Measurements from ENCODE around the gene GAB1. TPM values are rescaled to one million over a fixed set of nuclear protein-coding genes. Genes with fewer than 3 reads are reported as not detected.

GAB1 gene
- total RNA-seq, 1 experiment from 2014 or later: 3.8 TPM

- Histone ChIP-seq H3K4me1 (ENCODE audit: control insufficient read depth in 1 of 2, insufficient read depth in 2 of 2, low read length in 2 of 2) (peaks cover 3 to 6% of the 10 kb centered on the region in 2 experiments; a peak in 2 of 4 replicates), H3K79me2 (ENCODE audit: insufficient read depth, low read length) (no peaks in the 10 kb centered on the region), H4K20me1 (ENCODE audit: insufficient read depth) (no peaks in the 10 kb centered on the region), H3K4me2 (ENCODE audit: low read length) (no peak overlapping the region), H3K36me3 (ENCODE audit: control insufficient read depth in 1 of 2, insufficient read depth in 2 of 2, low read length in 2 of 2) (no peaks in the 10 kb centered on the region), H3K9me2 (ENCODE audit: insufficient read depth) (no peaks in the 10 kb centered on the region), H3K27me3 (ENCODE audit: insufficient read depth, low read length) (no peaks in the 10 kb centered on the region), H3K4me3 (replicated peaks in 1 of 2; ENCODE audit: low read depth in 1 of 2, low read length in 2 of 2) (no peak overlapping the region), H3K9ac (ENCODE audit: low read length) (no peak overlapping the region), H3K9me3 (ENCODE audit: control insufficient read depth in 1 of 2, insufficient read depth in 1 of 2, low read depth in 1 of 2, low read length in 2 of 2) (no peaks in the 10 kb centered on the region), H3K27ac (ENCODE audit: low read depth, low read length) (no peak overlapping the region), H2AFZ (ENCODE audit: low read depth, low read length, poor library complexity, severe bottlenecking) (no peak overlapping the region)
- TF ChIP-seq, protein P1, sequence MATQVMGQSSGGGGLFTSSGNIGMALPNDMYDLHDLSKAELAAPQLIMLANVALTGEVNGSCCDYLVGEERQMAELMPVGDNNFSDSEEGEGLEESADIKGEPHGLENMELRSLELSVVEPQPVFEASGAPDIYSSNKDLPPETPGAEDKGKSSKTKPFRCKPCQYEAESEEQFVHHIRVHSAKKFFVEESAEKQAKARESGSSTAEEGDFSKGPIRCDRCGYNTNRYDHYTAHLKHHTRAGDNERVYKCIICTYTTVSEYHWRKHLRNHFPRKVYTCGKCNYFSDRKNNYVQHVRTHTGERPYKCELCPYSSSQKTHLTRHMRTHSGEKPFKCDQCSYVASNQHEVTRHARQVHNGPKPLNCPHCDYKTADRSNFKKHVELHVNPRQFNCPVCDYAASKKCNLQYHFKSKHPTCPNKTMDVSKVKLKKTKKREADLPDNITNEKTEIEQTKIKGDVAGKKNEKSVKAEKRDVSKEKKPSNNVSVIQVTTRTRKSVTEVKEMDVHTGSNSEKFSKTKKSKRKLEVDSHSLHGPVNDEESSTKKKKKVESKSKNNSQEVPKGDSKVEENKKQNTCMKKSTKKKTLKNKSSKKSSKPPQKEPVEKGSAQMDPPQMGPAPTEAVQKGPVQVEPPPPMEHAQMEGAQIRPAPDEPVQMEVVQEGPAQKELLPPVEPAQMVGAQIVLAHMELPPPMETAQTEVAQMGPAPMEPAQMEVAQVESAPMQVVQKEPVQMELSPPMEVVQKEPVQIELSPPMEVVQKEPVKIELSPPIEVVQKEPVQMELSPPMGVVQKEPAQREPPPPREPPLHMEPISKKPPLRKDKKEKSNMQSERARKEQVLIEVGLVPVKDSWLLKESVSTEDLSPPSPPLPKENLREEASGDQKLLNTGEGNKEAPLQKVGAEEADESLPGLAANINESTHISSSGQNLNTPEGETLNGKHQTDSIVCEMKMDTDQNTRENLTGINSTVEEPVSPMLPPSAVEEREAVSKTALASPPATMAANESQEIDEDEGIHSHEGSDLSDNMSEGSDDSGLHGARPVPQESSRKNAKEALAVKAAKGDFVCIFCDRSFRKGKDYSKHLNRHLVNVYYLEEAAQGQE (IDR thresholded peaks at IDR 0.05; ENCODE audit: low read depth): no peak
- ATAC-seq: no peak
- ChIA-PET CTCF (no interaction called here), RAD21 (ENCODE audit: low non-redundant PET in 1 of 2, low total read pairs in 2 of 2, uncharacterized antibody in 2 of 2, unreplicated experiment in 2 of 2) (no interaction called here), POLR2A (no interaction called here)
- intact Hi-C loops (cut with micrococcal nuclease): no loop called here
- BruUV-seq (replicated peaks): no TSS peak
- DNase-seq (ENCODE audit: low read depth, low spot score): no peak
These were observed 19.8 kb downstream of the GAB1 start for GRCh38 chr4:143356493-143356892.

- H4K20me1 ChIP-seq (ENCODE audit: insufficient read depth): no peaks in the 10 kb centered on the region
- no peaks in the 10 kb centered on the region for H3K79me2 ChIP-seq (ENCODE audit: insufficient read depth, low read length)
- no peak overlapping the region for H3K4me2 ChIP-seq (ENCODE audit: low read length)
- H3K4me3 ChIP-seq (replicated peaks in 1 of 2; ENCODE audit: low read depth in 1 of 2, low read length in 2 of 2): no peak overlapping the region
- no peak for DNase-seq (ENCODE audit: low read depth, low spot score)
- no peaks in the 10 kb centered on the region for H3K27me3 ChIP-seq (ENCODE audit: insufficient read depth, low read length)
- ChIA-PET POLR2A (no interaction called here), RAD21 (ENCODE audit: low non-redundant PET in 1 of 2, low total read pairs in 2 of 2, uncharacterized antibody in 2 of 2, unreplicated experiment in 2 of 2) (no interaction called here), CTCF (no interaction called here)
- intact Hi-C loops (cut with micrococcal nuclease): no loop called here
- no peak overlapping the region for H2AFZ ChIP-seq (ENCODE audit: low read depth, low read length, poor library complexity, severe bottlenecking)
- H3K9me2 ChIP-seq (ENCODE audit: insufficient read depth): no peaks in the 10 kb centered on the region
- no peak for ATAC-seq
- no peak overlapping the region for H3K27ac ChIP-seq (ENCODE audit: low read depth, low read length)
- H3K9ac ChIP-seq (ENCODE audit: low read length): no peak overlapping the region
- no peaks in the 10 kb centered on the region for H3K9me3 ChIP-seq (ENCODE audit: control insufficient read depth in 1 of 2, insufficient read depth in 1 of 2, low read depth in 1 of 2, low read length in 2 of 2)
- H3K4me1 ChIP-seq (ENCODE audit: control insufficient read depth in 1 of 2, insufficient read depth in 2 of 2, low read length in 2 of 2): no peaks in the 10 kb centered on the region; a peak in 1 of 4 replicates
- no TSS peak for BruUV-seq (replicated peaks)
- H3K36me3 ChIP-seq (ENCODE audit: control insufficient read depth in 1 of 2, insufficient read depth in 2 of 2, low read length in 2 of 2): no peaks in the 10 kb centered on the region
- TF ChIP-seq EZH2phosphoT487 (IDR thresholded peaks at IDR 0.05; ENCODE audit: borderline replicate concordance) (no peak), CBX3 (IDR thresholded peaks at IDR 0.05; ENCODE audit: low read depth) (no peak), TCF7L2 (IDR thresholded peaks at IDR 0.05; ENCODE audit: borderline replicate concordance, extremely low read depth, insufficient read depth, insufficient read length) (no peak), ZFX (IDR thresholded peaks at IDR 0.05) (no peak)
- TF ChIP-seq, protein P2, sequence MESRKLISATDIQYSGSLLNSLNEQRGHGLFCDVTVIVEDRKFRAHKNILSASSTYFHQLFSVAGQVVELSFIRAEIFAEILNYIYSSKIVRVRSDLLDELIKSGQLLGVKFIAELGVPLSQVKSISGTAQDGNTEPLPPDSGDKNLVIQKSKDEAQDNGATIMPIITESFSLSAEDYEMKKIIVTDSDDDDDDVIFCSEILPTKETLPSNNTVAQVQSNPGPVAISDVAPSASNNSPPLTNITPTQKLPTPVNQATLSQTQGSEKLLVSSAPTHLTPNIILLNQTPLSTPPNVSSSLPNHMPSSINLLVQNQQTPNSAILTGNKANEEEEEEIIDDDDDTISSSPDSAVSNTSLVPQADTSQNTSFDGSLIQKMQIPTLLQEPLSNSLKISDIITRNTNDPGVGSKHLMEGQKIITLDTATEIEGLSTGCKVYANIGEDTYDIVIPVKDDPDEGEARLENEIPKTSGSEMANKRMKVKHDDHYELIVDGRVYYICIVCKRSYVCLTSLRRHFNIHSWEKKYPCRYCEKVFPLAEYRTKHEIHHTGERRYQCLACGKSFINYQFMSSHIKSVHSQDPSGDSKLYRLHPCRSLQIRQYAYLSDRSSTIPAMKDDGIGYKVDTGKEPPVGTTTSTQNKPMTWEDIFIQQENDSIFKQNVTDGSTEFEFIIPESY (IDR thresholded peaks at IDR 0.05; ENCODE audit: extremely low read depth, insufficient replicate concordance, low read length): no peak
- TF ChIP-seq, protein P1 (IDR thresholded peaks at IDR 0.05; ENCODE audit: low read depth): no peak
These were observed 20.6 kb downstream of the GAB1 start for GRCh38 chr4:143357161-143357845.

All from HCT116 (cell line).